Eye (tissue), 1 donor: Measurements from ENCODE around the gene AGPAT4.
A peak's percentile ranks its signal among the peaks of the same experiment; 100 is the strongest.
"Not testable (repeated sequence)": the region's sequence is repeated elsewhere in the genome, so short reads cannot be mapped to it uniquely, and the experiment has no call there.

Source experiments
- DNase-seq: peaks from one replicate; pipeline ENCODE4 v3.0.0-alpha.2; 2015

Gene AGPAT4

GRCh38 chr6:161273752-161274487 lies at the start of gene AGPAT4:
TSS of gene AGPAT4 (minus strand) at chr6:161274061. CDS start at chr6:161232213, 41,848 bp downstream.
- peak; percentile 97 for DNase-seq

GRCh38 chr6:161319231-161319630 lies 45.4 kb upstream of the AGPAT4 start:
- DNase-seq: peak; percentile 3

- peak; percentile 48 for DNase-seq
Observed at GRCh38 chr6:161318456-161318855, 44.6 kb upstream of the AGPAT4 start.

GRCh38 chr6:161316531-161316930 lies 42.7 kb upstream of the AGPAT4 start:
- DNase-seq: no peak

GRCh38 chr6:161315246-161315917 lies 41.5 kb upstream of the AGPAT4 start:
- DNase-seq: not testable (repeated sequence)

- not testable (repeated sequence) for DNase-seq
Observed at GRCh38 chr6:161314541-161315245, 40.8 kb upstream of the AGPAT4 start.

- DNase-seq: no peak
Observed at GRCh38 chr6:161313940-161314509, 40.2 kb upstream of the AGPAT4 start.

- not testable (repeated sequence) for DNase-seq
Observed at GRCh38 chr6:161313475-161313874, 39.6 kb upstream of the AGPAT4 start.

GRCh38 chr6:161309774-161310173 lies 35.9 kb upstream of the AGPAT4 start:
- DNase-seq: not testable (repeated sequence)

- DNase-seq: no peak
Observed at GRCh38 chr6:161308075-161308655, 34.3 kb upstream of the AGPAT4 start.

- DNase-seq: no peak
Observed at GRCh38 chr6:161305860-161306259, 32.0 kb upstream of the AGPAT4 start.

GRCh38 chr6:161303628-161304340 lies 29.9 kb upstream of the AGPAT4 start:
- no peak for DNase-seq

GRCh38 chr6:161302949-161303348 lies 29.1 kb upstream of the AGPAT4 start:
- DNase-seq: no peak

GRCh38 chr6:161301338-161301737 lies 27.5 kb upstream of the AGPAT4 start:
- no peak for DNase-seq

GRCh38 chr6:161300823-161301222 lies 27.0 kb upstream of the AGPAT4 start:
- no peak for DNase-seq

GRCh38 chr6:161299726-161300125 lies 25.9 kb upstream of the AGPAT4 start:
- no peak for DNase-seq

- DNase-seq: no peak
Observed at GRCh38 chr6:161295784-161296183, 21.9 kb upstream of the AGPAT4 start.

GRCh38 chr6:161292650-161293281 lies 18.9 kb upstream of the AGPAT4 start:
- no peak for DNase-seq

- no peak for DNase-seq
Observed at GRCh38 chr6:161292145-161292544, 18.3 kb upstream of the AGPAT4 start.

- DNase-seq: no peak
Observed at GRCh38 chr6:161290751-161291150, 16.9 kb upstream of the AGPAT4 start.

GRCh38 chr6:161284653-161285052 lies 10.8 kb upstream of the AGPAT4 start:
- no peak for DNase-seq

GRCh38 chr6:161281092-161281491 lies 7.2 kb upstream of the AGPAT4 start:
- no peak for DNase-seq
